Skeletal muscle tissue (tissue), 4 donors: ENCODE measurements around the gene GPATCH4. TPM values are rescaled to one million over a fixed set of nuclear protein-coding genes. Genes with fewer than 3 reads are reported as not detected.

Experiments used
- H3K27ac ChIP-seq: one replicate; pipeline ENCODE4 v1.7.0; 2013; ENCODE audit warnings: mild to moderate bottlenecking, low read depth, low read length, inconsistent platforms
- H3K27me3 ChIP-seq, 3 donors: one replicate each; pipeline ENCODE4 v1.7.0; 2013; ENCODE audit warnings: low read length in 3 of 3; ENCODE audit not compliant: control insufficient read depth in 3 of 3, insufficient read depth in 3 of 3
- H3K36me3 ChIP-seq, 3 donors: one replicate each; pipeline ENCODE4 v1.7.0; 2013; ENCODE audit warnings: low read length in 3 of 3; ENCODE audit not compliant: control insufficient read depth in 3 of 3, insufficient read depth in 3 of 3
- H3K4me1 ChIP-seq, 3 donors: one replicate each; pipeline ENCODE4 v1.7.0; 2013; ENCODE audit warnings: low read length in 3 of 3, mild to moderate bottlenecking in 3 of 3; ENCODE audit not compliant: control insufficient read depth in 3 of 3, insufficient read depth in 3 of 3
- H3K4me3 ChIP-seq, 3 donors: one replicate each; pipeline ENCODE4 v1.7.0; 2013; ENCODE audit warnings: low read length in 3 of 3
- H3K9ac ChIP-seq, 3 donors: one replicate each; pipeline ENCODE4 v1.7.0; 2013; ENCODE audit warnings: low read length in 3 of 3, mild to moderate bottlenecking in 3 of 3, moderate library complexity in 2 of 3, low read depth in 1 of 3
- H3K9me3 ChIP-seq, 3 donors: one replicate each; pipeline ENCODE4 v1.7.0; 2013; ENCODE audit warnings: low read length in 3 of 3; ENCODE audit not compliant: control insufficient read depth in 3 of 3
- total RNA-seq: library from RNA; depleted of rRNA; stranded (reverse); fragments of >200 nt; gene quantifications from one replicate; pipeline ENCODE4 v1.2.3, GENCODE V29; 2014
- donor health status: Osteomylitis.

Gene GPATCH4
- 10.4 TPM for total RNA-seq

- peak within 1 kb of the TSS; percentile 76 to 92 (median 85) for H3K9ac ChIP-seq
- peaks cover 18 to 23% (median 20%) of the 10 kb centered on the region in 3 donors for H3K36me3 ChIP-seq
- peaks cover 9 to 21% (median 18%) of the 10 kb centered on the region in 3 donors for H3K4me1 ChIP-seq
- H3K9me3 ChIP-seq, result no peaks in the 10 kb centered on the region
- H3K27me3 ChIP-seq, result no peaks in the 10 kb centered on the region
- H3K4me3 ChIP-seq, result peak within 1 kb of the TSS; percentile 82 to 99 (median 98)
- H3K27ac ChIP-seq, result peak within 1 kb of the TSS; percentile 62
These were observed at the start of gene GPATCH4 for GRCh38 chr1:156601122-156601830. GPATCH4 (minus strand) TSS chr1:156601479.

GRCh38 chr1:156648951-156649350 lies 47.7 kb upstream of the GPATCH4 start:
- Histone ChIP-seq H3K4me3 (no peak overlapping the region), H3K36me3 (no peaks in the 10 kb centered on the region), H3K27me3 (peaks cover 54 to 84% (median 57%) of the 10 kb centered on the region in 3 donors), H3K27ac (no peak overlapping the region), H3K4me1 (no peaks in the 10 kb centered on the region), H3K9ac (no peak overlapping the region), H3K9me3 (no peaks in the 10 kb centered on the region)

- no peaks in the 10 kb centered on the region for H3K4me1 ChIP-seq
- H3K27ac ChIP-seq, result no peak overlapping the region
- no peak overlapping the region for H3K9ac ChIP-seq
- no peaks in the 10 kb centered on the region for H3K9me3 ChIP-seq
- peaks cover 58 to 84% (median 60%) of the 10 kb centered on the region in 3 donors for H3K27me3 ChIP-seq
- H3K4me3 ChIP-seq, result no peak overlapping the region
- H3K36me3 ChIP-seq, result no peaks in the 10 kb centered on the region
These were observed 47.2 kb upstream of the GPATCH4 start for GRCh38 chr1:156648496-156648895.

GRCh38 chr1:156647351-156647750 lies 46.1 kb upstream of the GPATCH4 start:
- peaks cover 70 to 84% (median 71%) of the 10 kb centered on the region in 3 donors for H3K27me3 ChIP-seq
- peaks cover 2% of the 10 kb centered on the region in 3 donors for H3K4me1 ChIP-seq
- H3K36me3 ChIP-seq, result no peaks in the 10 kb centered on the region
- no peaks in the 10 kb centered on the region for H3K9me3 ChIP-seq
- no peak overlapping the region for H3K4me3 ChIP-seq
- H3K27ac ChIP-seq, result no peak overlapping the region
- H3K9ac ChIP-seq, result no peak overlapping the region

GRCh38 chr1:156646738-156647211 lies 45.5 kb upstream of the GPATCH4 start:
- Histone ChIP-seq H3K4me3 (no peak overlapping the region), H3K27me3 (peaks cover 73 to 82% (median 75%) of the 10 kb centered on the region in 3 donors), H3K36me3 (no peaks in the 10 kb centered on the region), H3K9ac (no peak overlapping the region), H3K27ac (no peak overlapping the region), H3K4me1 (peaks cover 6% of the 10 kb centered on the region in 3 donors), H3K9me3 (no peaks in the 10 kb centered on the region)

- Histone ChIP-seq H3K27ac (no peak overlapping the region), H3K9ac (no peak overlapping the region), H3K4me1 (peaks cover 6 to 15% (median 15%) of the 10 kb centered on the region in 3 donors), H3K27me3 (peaks cover 76 to 82% (median 82%) of the 10 kb centered on the region in 3 donors), H3K36me3 (no peaks in the 10 kb centered on the region), H3K4me3 (no peak overlapping the region), H3K9me3 (no peaks in the 10 kb centered on the region)
These were observed 44.4 kb upstream of the GPATCH4 start for GRCh38 chr1:156645666-156646065.

- Histone ChIP-seq H3K4me3 (no peak overlapping the region), H3K27ac (no peak overlapping the region), H3K36me3 (no peaks in the 10 kb centered on the region), H3K27me3 (peaks cover 78 to 80% (median 79%) of the 10 kb centered on the region in 3 donors), H3K9me3 (no peaks in the 10 kb centered on the region), H3K9ac (no peak overlapping the region), H3K4me1 (peaks cover 8 to 18% (median 17%) of the 10 kb centered on the region in 3 donors)
These were observed 43.8 kb upstream of the GPATCH4 start for GRCh38 chr1:156645056-156645455.

- Histone ChIP-seq H3K36me3 (no peaks in the 10 kb centered on the region), H3K4me1 (peaks cover 12 to 22% (median 21%) of the 10 kb centered on the region in 3 donors), H3K9me3 (no peaks in the 10 kb centered on the region), H3K4me3 (no peak overlapping the region), H3K9ac (no peak overlapping the region), H3K27ac (no peak overlapping the region), H3K27me3 (peaks cover 77 to 80% (median 79%) of the 10 kb centered on the region in 3 donors)
These were observed 43.4 kb upstream of the GPATCH4 start for GRCh38 chr1:156644640-156645039.

GRCh38 chr1:156644146-156644545 lies 42.9 kb upstream of the GPATCH4 start:
- Histone ChIP-seq H3K36me3 (no peaks in the 10 kb centered on the region), H3K27me3 (peaks cover 77 to 79% (median 79%) of the 10 kb centered on the region in 3 donors), H3K4me1 (peaks cover 17 to 27% (median 26%) of the 10 kb centered on the region in 3 donors), H3K9ac (no peak overlapping the region), H3K27ac (no peak overlapping the region), H3K4me3 (no peak overlapping the region), H3K9me3 (no peaks in the 10 kb centered on the region)

- H3K27ac ChIP-seq, result no peak overlapping the region
- no peak overlapping the region for H3K9ac ChIP-seq
- H3K4me3 ChIP-seq, result no peak overlapping the region
- H3K36me3 ChIP-seq, result no peaks in the 10 kb centered on the region
- peaks cover 17 to 30% (median 28%) of the 10 kb centered on the region in 3 donors for H3K4me1 ChIP-seq
- peaks cover 74 to 78% (median 76%) of the 10 kb centered on the region in 3 donors for H3K27me3 ChIP-seq
- no peaks in the 10 kb centered on the region for H3K9me3 ChIP-seq
These were observed 42.5 kb upstream of the GPATCH4 start for GRCh38 chr1:156643778-156644092.
